Measurements from ENCODE around the gene SPTBN2. TPM values are rescaled to one million over a fixed set of nuclear protein-coding genes. Genes with fewer than 3 reads are reported as not detected.

Gene SPTBN2
- polyA plus RNA-seq, 2 of the 4 experiments (the other 2 are of a cell fraction) = 4.4 to 9.9 TPM

DNA sequence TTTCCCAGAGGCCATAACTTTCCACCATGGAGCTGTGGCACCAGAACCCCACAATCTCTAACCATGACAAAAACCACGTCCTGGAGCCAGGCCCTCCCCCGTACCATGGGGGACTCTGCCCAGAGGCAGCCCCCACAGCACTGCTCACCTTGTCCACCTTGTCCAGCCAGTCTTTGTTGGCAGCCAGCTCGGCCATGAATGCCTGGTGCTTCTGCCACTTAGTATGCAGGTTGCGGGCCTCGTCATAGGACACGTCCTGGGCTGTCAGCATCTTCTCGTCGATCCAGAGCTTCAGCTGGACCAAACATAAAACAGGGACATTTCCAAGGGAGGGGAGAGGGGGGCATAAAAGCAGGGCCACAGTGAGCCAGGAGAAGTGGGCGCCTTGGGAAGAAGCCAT lies 30.5 kb downstream of the SPTBN2 start:
- Histone ChIP-seq H3K27ac (no peak overlapping the region), H3K4me2 (no peak overlapping the region), H3K4me3 (no peak overlapping the region), H3K9me3 (peaks cover 5% of the 10 kb centered on the region; the same call in 1 of the 3 replicates), H3K4me1 (peaks cover 5% of the 10 kb centered on the region; the same call in 1 of the 3 replicates)
- ChIA-PET CTCF (interaction anchor here (0.6 to 14.2 kb wide), 4 partner anchors 25 to 355 kb away, joined by 3 to 194 read pairs (median 3); no protein-coding TSS in a partner anchor), POLR2A (no interaction called here)
- 96% methylated on average over 8 of the region's 9 CpGs for WGBS (ENCODE audit: missing lambda C conversion rate)
- FAIRE-seq (no peak), ATAC-seq (no peak), DNase-seq (ENCODE audit: low read depth in 1 of 2, low spot score in 1 of 2) (no peak)
- TF ChIP-seq SMC3 (IDR thresholded peaks at IDR 0.05) (no peak), PHF8 (IDR thresholded peaks at IDR 0.05; ENCODE audit: borderline replicate concordance, low read depth) (no peak), ATOH8 (CRISPR knock-in tag; IDR thresholded peaks at IDR 0.05; ENCODE audit: low read depth) (no peak), MYC (IDR thresholded peaks at IDR 0.05; ENCODE audit: borderline replicate concordance, low read length) (no peak), JUNB (IDR thresholded peaks at IDR 0.05) (no peak), GATA3 (IDR thresholded peaks at IDR 0.05; ENCODE audit: borderline replicate concordance) (no peak), KDM1A (IDR thresholded peaks at IDR 0.05; ENCODE audit: low read depth) (no peak), ZC3H11A (IDR thresholded peaks at IDR 0.05) (no peak), RCOR1 (IDR thresholded peaks at IDR 0.05; ENCODE audit: low read depth, low read length) (no peak), CHD2 (IDR thresholded peaks at IDR 0.05; ENCODE audit: low read length, partially characterized antibody) (no peak), FOXS1 (CRISPR knock-in tag; IDR thresholded peaks at IDR 0.05) (no peak), EHMT2 (IDR thresholded peaks at IDR 0.05; ENCODE audit: low read depth) (no peak), CEBPB (IDR thresholded peaks at IDR 0.05) (no peak), SREBF2 (IDR thresholded peaks at IDR 0.05) (no peak), FOSL2 (IDR thresholded peaks at IDR 0.05) (no peak), FOSL2 (CRISPR knock-in tag; IDR thresholded peaks at IDR 0.05) (no peak), EP300 (IDR thresholded peaks at IDR 0.05) (no peak), TFCP2L1 (CRISPR knock-in tag; IDR thresholded peaks at IDR 0.05) (no peak)
- TF ChIP-seq, protein P1, sequence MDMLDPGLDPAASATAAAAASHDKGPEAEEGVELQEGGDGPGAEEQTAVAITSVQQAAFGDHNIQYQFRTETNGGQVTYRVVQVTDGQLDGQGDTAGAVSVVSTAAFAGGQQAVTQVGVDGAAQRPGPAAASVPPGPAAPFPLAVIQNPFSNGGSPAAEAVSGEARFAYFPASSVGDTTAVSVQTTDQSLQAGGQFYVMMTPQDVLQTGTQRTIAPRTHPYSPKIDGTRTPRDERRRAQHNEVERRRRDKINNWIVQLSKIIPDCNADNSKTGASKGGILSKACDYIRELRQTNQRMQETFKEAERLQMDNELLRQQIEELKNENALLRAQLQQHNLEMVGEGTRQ (IDR thresholded peaks at IDR 0.05) = no peak

DNA sequence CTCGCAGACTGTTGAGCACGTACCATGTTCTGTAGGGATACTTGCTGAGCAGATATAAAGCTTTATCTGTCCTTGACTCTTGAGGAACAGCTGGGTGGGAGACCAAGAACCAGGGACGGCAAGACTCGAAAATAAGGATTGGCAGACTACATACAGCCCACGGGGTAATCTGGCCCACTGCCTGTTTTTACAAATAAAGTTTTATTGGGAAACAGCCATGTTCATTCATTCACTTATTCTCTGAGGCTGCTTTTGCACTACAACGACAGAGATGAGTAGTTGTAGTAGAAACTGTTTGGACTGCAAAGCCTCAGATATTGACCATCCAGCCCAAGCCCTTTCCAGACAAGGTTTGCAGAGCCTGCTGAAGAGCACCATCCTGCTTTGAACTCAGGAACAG lies 31.0 kb downstream of the SPTBN2 start:
- Histone ChIP-seq H3K27ac (no peak overlapping the region), H3K9me3 (peaks cover 5% of the 10 kb centered on the region; the same call in 1 of the 3 replicates), H3K4me3 (no peak overlapping the region), H3K4me2 (no peak overlapping the region), H3K4me1 (peaks cover 5% of the 10 kb centered on the region; the same call in 1 of the 3 replicates)
- ChIA-PET CTCF (interaction anchor here (0.6 to 14.2 kb wide), 5 partner anchors 26 to 355 kb away, joined by 3 to 194 read pairs (median 3); no protein-coding TSS in a partner anchor), POLR2A (no interaction called here)
- DNase-seq (ENCODE audit: low read depth in 1 of 2, low spot score in 1 of 2) (no peak), FAIRE-seq (no peak), ATAC-seq (no peak)
- TF ChIP-seq JUN (IDR thresholded peaks at IDR 0.05) (no peak), BHLHE40 (IDR thresholded peaks at IDR 0.05; ENCODE audit: low read depth, low read length) (no peak), ZC3H11A (IDR thresholded peaks at IDR 0.05) (no peak), RCOR1 (IDR thresholded peaks at IDR 0.05; ENCODE audit: low read depth, low read length) (no peak), CHD4 (IDR thresholded peaks at IDR 0.05; ENCODE audit: borderline replicate concordance) (no peak), TP53 (CRISPR knock-in tag; IDR thresholded peaks at IDR 0.05) (no peak), ZSCAN20 (CRISPR knock-in tag; IDR thresholded peaks at IDR 0.05) (no peak), REST (IDR thresholded peaks at IDR 0.05) (no peak)
- 81% methylated on average over 6 of the region's 6 CpGs for WGBS (ENCODE audit: missing lambda C conversion rate)
